ENCODE data around the gene DGKH. TPM values are rescaled to one million over a fixed set of nuclear protein-coding genes. Genes with fewer than 3 reads are reported as not detected.

DGKH gene
- total and polyA plus RNA-seq, 10 of the 15 experiments (the other 5 are each of a cell fraction or from before 2014, with no cell fraction given): 1.3 to 15.2 (median 7.3) TPM

DNA sequence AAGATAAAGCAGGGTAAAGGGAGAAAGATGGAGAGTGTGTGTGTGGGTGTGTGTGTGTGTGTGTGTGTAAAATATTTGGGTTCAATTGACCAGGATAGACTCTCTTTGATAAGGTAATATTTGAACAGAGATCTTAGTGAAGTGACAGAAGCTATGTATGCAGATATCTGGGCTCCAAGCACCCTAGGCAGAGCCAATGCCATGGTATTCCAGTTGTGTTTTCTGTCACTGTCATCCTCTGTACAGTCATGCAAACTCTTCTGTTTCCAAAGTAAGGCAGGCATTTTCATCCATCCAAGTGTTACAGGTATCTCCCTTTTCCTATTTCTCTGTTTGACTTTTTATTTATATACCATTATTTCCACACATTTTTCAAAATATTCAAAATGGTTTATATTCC is 13.5 kb downstream of the DGKH start:
- ATAC-seq (no peak), FAIRE-seq (no peak), DNase-seq (ENCODE audit: low read depth, low spot score) (no peak)
- no TSS peak for BruUV-seq (replicated peaks)
- Histone ChIP-seq H3K4me1 (ENCODE audit: control insufficient read depth, insufficient read depth, low read length) (no peaks in the 10 kb centered on the region), H3K9ac (ENCODE audit: control insufficient read depth, insufficient read depth, low read length) (no peak overlapping the region), H2AFZ (ENCODE audit: control insufficient read depth, low read depth, low read length) (no peak overlapping the region), H3K4me2 (ENCODE audit: control insufficient read depth, insufficient read depth) (no peak overlapping the region), H3K27me3 (replicated peaks in 1 of 2; ENCODE audit: control insufficient read depth in 2 of 2, insufficient read depth in 2 of 2, low read length in 1 of 2) (no peaks in the 10 kb centered on the region), H3K4me3 (no peak overlapping the region), H4K20me1 (ENCODE audit: control insufficient read depth, insufficient read depth) (no peaks in the 10 kb centered on the region), H3K27ac (ENCODE audit: control insufficient read depth, insufficient read depth) (no peak overlapping the region), H3K36me3 (ENCODE audit: control insufficient read depth in 2 of 2, insufficient read depth in 2 of 2, low read length in 1 of 2) (0 out of 4 replicates have a peak, but pooled peaks cover 0 to 4% of the 10 kb centered on the region in 2 experiments), H3K79me2 (ENCODE audit: control insufficient read depth, insufficient read depth, low read length) (no peaks in the 10 kb centered on the region; the same call in none of the 2 replicates), H3K9me3 (replicated peaks; ENCODE audit: control insufficient read depth, insufficient read depth, low read length) (peaks cover 2% of the 10 kb centered on the region; the same call in 1 of the 3 replicates)
- TF ChIP-seq CEBPB (IDR thresholded peaks at IDR 0.05; ENCODE audit: borderline replicate concordance in 1 of 2, low read depth in 2 of 2, low read length in 2 of 2) (no peak), BHLHE40 (IDR thresholded peaks at IDR 0.05; ENCODE audit: borderline replicate concordance in 1 of 2, low read depth in 2 of 2, low read length in 1 of 2) (no peak), HDGF (IDR thresholded peaks at IDR 0.05) (no peak), ZSCAN29 (IDR thresholded peaks at IDR 0.05) (no peak), KDM1A (IDR thresholded peaks at IDR 0.05; ENCODE audit: borderline replicate concordance) (no peak), NFIC (IDR thresholded peaks at IDR 0.05; ENCODE audit: low read depth, low read length) (no peak), PML (IDR thresholded peaks at IDR 0.05; ENCODE audit: low read length) (no peak), RAD51 (IDR thresholded peaks at IDR 0.05) (no peak), SP1 (IDR thresholded peaks at IDR 0.05; ENCODE audit: low read depth, low read length) (no peak), WRNIP1 (IDR thresholded peaks at IDR 0.05; ENCODE audit: borderline replicate concordance, low read depth, low read length) (no peak), PAX5 (IDR thresholded peaks at IDR 0.05; ENCODE audit: borderline replicate concordance, low read depth, low read length) (no peak), BMI1 (IDR thresholded peaks at IDR 0.05; ENCODE audit: borderline replicate concordance) (no peak)
- TF ChIP-seq, protein P1, sequence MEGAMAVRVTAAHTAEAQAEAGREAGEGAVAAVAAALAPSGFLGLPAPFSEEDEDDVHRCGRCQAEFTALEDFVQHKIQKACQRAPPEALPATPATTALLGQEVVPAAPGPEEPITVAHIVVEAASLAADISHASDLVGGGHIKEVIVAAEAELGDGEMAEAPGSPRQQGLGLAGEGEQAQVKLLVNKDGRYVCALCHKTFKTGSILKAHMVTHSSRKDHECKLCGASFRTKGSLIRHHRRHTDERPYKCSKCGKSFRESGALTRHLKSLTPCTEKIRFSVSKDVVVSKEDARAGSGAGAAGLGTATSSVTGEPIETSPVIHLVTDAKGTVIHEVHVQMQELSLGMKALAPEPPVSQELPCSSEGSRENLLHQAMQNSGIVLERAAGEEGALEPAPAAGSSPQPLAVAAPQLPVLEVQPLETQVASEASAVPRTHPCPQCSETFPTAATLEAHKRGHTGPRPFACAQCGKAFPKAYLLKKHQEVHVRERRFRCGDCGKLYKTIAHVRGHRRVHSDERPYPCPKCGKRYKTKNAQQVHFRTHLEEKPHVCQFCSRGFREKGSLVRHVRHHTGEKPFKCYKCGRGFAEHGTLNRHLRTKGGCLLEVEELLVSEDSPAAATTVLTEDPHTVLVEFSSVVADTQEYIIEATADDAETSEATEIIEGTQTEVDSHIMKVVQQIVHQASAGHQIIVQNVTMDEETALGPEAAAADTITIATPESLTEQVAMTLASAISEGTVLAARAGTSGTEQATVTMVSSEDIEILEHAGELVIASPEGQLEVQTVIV (IDR thresholded peaks at IDR 0.05; ENCODE audit: borderline replicate concordance, partially characterized antibody): no peak
- ChIA-PET POLR2A (interaction anchor here (0.8 to 2.1 kb wide), 2 partner anchors 13 to 14 kb away, joined by 4 to 5 read pairs; partner anchors contain the start of gene DGKH), SMC1A (ENCODE audit: uncharacterized antibody, unreplicated experiment) (interaction anchor here (0.8 to 2.5 kb wide), 9 partner anchors 9 to 157 kb away, joined by 3 to 9 read pairs (median 3); no protein-coding TSS in a partner anchor), RAD21 (ENCODE audit: unreplicated experiment) (interaction anchor here (1.0 to 1.3 kb wide), 2 partner anchors 9 to 20 kb away, joined by 3 read pairs; no protein-coding TSS in a partner anchor), CTCF (interaction anchor here (0.7 to 1.6 kb wide), 4 partner anchors 47 to 394 kb away, joined by 3 to 4 read pairs (median 4); no protein-coding TSS in a partner anchor)
- intact Hi-C loops (cut with micrococcal nuclease; ENCODE audit: unreplicated experiment): no loop called here
- in situ Hi-C loops (cut with MboI): no loop called here
